ENCODE measurements around the gene STK39. TPM values are rescaled to one million over a fixed set of nuclear protein-coding genes. Genes with fewer than 3 reads are reported as not detected.

STK39 gene
- total and polyA plus RNA-seq, 2 donors (not counting 1 experiment from before 2014, with no cell fraction given), result 2.3 to 14.6 TPM

- no CpG with 5 or more reads among the region's 3 CpGs for WGBS (ENCODE audit: insufficient coverage)
- POLR2A ChIA-PET, result no interaction called here
- ATAC-seq (ENCODE audit: low read depth) (no peak), DNase-seq (no peak)
- H2AFZ ChIP-seq (ENCODE audit: insufficient read depth, low read depth, low read length, poor library complexity, severe bottlenecking), result no peak overlapping the region
- H3K4me1 ChIP-seq (ENCODE audit: control insufficient read depth in 2 of 2, insufficient read depth in 2 of 2, low read length in 2 of 2), result peaks cover 21 to 32% of the 10 kb centered on the region in 2 donors
- H3K36me3 ChIP-seq (replicated peaks in 1 of 2; ENCODE audit: control extremely low read depth in 1 of 2, control insufficient read depth in 1 of 2, extremely low read depth in 1 of 2, insufficient read depth in 2 of 2, low read length in 1 of 2), result no peaks in the 10 kb centered on the region
- CTCF ChIA-PET, result no interaction called here
- Mint-ChIP-seq H3K27ac (no peak overlapping the region), H3K27me3 (no peaks in the 10 kb centered on the region), H3K9me3 (ENCODE audit: insufficient read depth) (no peaks in the 10 kb centered on the region), H3K4me3 (peak overlapping the region; percentile 8), H3K4me1 (peaks cover 66% of the 10 kb centered on the region)
- no peaks in the 10 kb centered on the region for H4K20me1 ChIP-seq (ENCODE audit: control insufficient read depth, insufficient read depth, low read length, poor library complexity, severe bottlenecking)
- H3K27me3 ChIP-seq (replicated peaks in 1 of 4; ENCODE audit: control extremely low read depth in 1 of 4, control insufficient read depth in 3 of 4, insufficient read depth in 4 of 4, low read length in 3 of 4), result no peaks in the 10 kb centered on the region
- H3K9me3 ChIP-seq (ENCODE audit: control extremely low read depth in 1 of 3, control insufficient read depth in 2 of 3, insufficient read depth in 1 of 3, low read length in 2 of 3), result no peaks in the 10 kb centered on the region
- H3K4me2 ChIP-seq (replicated peaks; ENCODE audit: low read depth, low read length, poor library complexity, severe bottlenecking), result no peak overlapping the region
- no peak overlapping the region for H3K4me3 ChIP-seq (ENCODE audit: control extremely low read depth in 1 of 5, extremely low read depth in 1 of 5, insufficient read depth in 1 of 5, low read depth in 2 of 5, low read length in 4 of 5)
- no peaks in the 10 kb centered on the region for H3K79me2 ChIP-seq (ENCODE audit: control insufficient read depth, insufficient read depth, low read length)
- no peak overlapping the region for H3K9ac ChIP-seq (ENCODE audit: low read length)
- TF ChIP-seq EZH2 (IDR thresholded peaks at IDR 0.05; ENCODE audit: borderline replicate concordance, insufficient read depth, low read depth, low read length, poor library complexity, severe bottlenecking) (no peak), CTCF (IDR thresholded peaks at IDR 0.05) (no peak)
- intact Hi-C loops (cut with micrococcal nuclease), result loop anchor here (5.0 to 10.0 kb wide), 2 partner anchors 55 to 73 kb away; no protein-coding TSS in a partner anchor
- no peak overlapping the region for H3K27ac ChIP-seq (ENCODE audit: low read length in 2 of 2)
Measured at GRCh38 chr2:168039881-168040280, 207.5 kb downstream of the STK39 start.

GRCh38 chr2:168037778-168038177, 209.6 kb downstream of the STK39 start:
- Histone ChIP-seq H3K27ac (ENCODE audit: low read length in 2 of 2) (no peak overlapping the region), H3K9me3 (ENCODE audit: control extremely low read depth in 1 of 3, control insufficient read depth in 2 of 3, insufficient read depth in 1 of 3, low read length in 2 of 3) (no peaks in the 10 kb centered on the region), H2AFZ (ENCODE audit: insufficient read depth, low read depth, low read length, poor library complexity, severe bottlenecking) (no peak overlapping the region), H3K27me3 (replicated peaks in 1 of 4; ENCODE audit: control extremely low read depth in 1 of 4, control insufficient read depth in 3 of 4, insufficient read depth in 4 of 4, low read length in 3 of 4) (no peaks in the 10 kb centered on the region), H3K4me3 (ENCODE audit: control extremely low read depth in 1 of 5, extremely low read depth in 1 of 5, insufficient read depth in 1 of 5, low read depth in 2 of 5, low read length in 4 of 5) (no peak overlapping the region), H3K36me3 (replicated peaks in 1 of 2; ENCODE audit: control extremely low read depth in 1 of 2, control insufficient read depth in 1 of 2, extremely low read depth in 1 of 2, insufficient read depth in 2 of 2, low read length in 1 of 2) (no peaks in the 10 kb centered on the region), H4K20me1 (ENCODE audit: control insufficient read depth, insufficient read depth, low read length, poor library complexity, severe bottlenecking) (no peaks in the 10 kb centered on the region), H3K4me1 (ENCODE audit: control insufficient read depth in 2 of 2, insufficient read depth in 2 of 2, low read length in 2 of 2) (peaks cover 16 to 27% of the 10 kb centered on the region in 2 donors), H3K4me2 (replicated peaks; ENCODE audit: low read depth, low read length, poor library complexity, severe bottlenecking) (no peak overlapping the region), H3K79me2 (ENCODE audit: control insufficient read depth, insufficient read depth, low read length) (no peaks in the 10 kb centered on the region), H3K9ac (ENCODE audit: low read length) (no peak overlapping the region)
- no CpG with 5 or more reads among the region's 2 CpGs for WGBS (ENCODE audit: insufficient coverage)
- intact Hi-C loops (cut with micrococcal nuclease), result loop anchor here (10.0 kb wide), 1 partner anchor 57 kb away; no protein-coding TSS in a partner anchor
- TF ChIP-seq CTCF (IDR thresholded peaks at IDR 0.05) (no peak), EZH2 (IDR thresholded peaks at IDR 0.05; ENCODE audit: borderline replicate concordance, insufficient read depth, low read depth, low read length, poor library complexity, severe bottlenecking) (no peak)
- Mint-ChIP-seq H3K4me1 (peaks cover 50% of the 10 kb centered on the region), H3K9me3 (ENCODE audit: insufficient read depth) (no peaks in the 10 kb centered on the region), H3K27ac (no peak overlapping the region), H3K4me3 (no peak overlapping the region), H3K27me3 (no peaks in the 10 kb centered on the region)
- POLR2A ChIA-PET, result no interaction called here
- CTCF ChIA-PET, result no interaction called here
- ATAC-seq (ENCODE audit: low read depth) (no peak), DNase-seq (no peak)

Data from B cell (primary cell).